HL-60 (cell line): ENCODE data around the gene ACTN1.

Experiments
- DNase-seq, 2 experiments: peaks; one replicate each; pipeline ENCODE4 v3.0.0-alpha.2; 2010 to 2020; ENCODE audit warnings: low read depth in 1 of 2, low spot score in 1 of 2
- H3K27ac ChIP-seq: fragments of 250-450 bp; sonication (Bioruptor Pico); replicated peaks from 2 replicates; pipeline ENCODE4 v1.5.1; 2020; ENCODE audit warnings: mild to moderate bottlenecking, moderate library complexity
- H3K27me3 ChIP-seq: fragments of 250-450 bp; sonication (Bioruptor Pico); 2 replicates; pipeline ENCODE4 v1.5.1; 2021; ENCODE audit warnings: mild to moderate bottlenecking, moderate library complexity; ENCODE audit not compliant: insufficient read depth, poor library complexity, severe bottlenecking
- H3K4me3 ChIP-seq: replicated peaks from 2 replicates; pipeline ENCODE4 v1.5.1; 2011; ENCODE audit warnings: mild to moderate bottlenecking, control low read depth, low read length; ENCODE audit not compliant: insufficient read depth
- GABPA ChIP-seq: IDR thresholded peaks from 2 replicates; pipeline ENCODE4 v1.6.1; 2012; ENCODE audit warnings: low read depth
- POLR2AphosphoS5 ChIP-seq: IDR thresholded peaks from 2 replicates; pipeline ENCODE4 v1.6.1; 2012; ENCODE audit warnings: low read depth
- SPI1 ChIP-seq: IDR thresholded peaks from 2 replicates; pipeline ENCODE4 v1.6.1; 2012; ENCODE audit warnings: low read depth, mild to moderate bottlenecking, borderline replicate concordance
- TF ChIP-seq, protein P1 (sequence below): IDR thresholded peaks from one replicate; pipeline ENCODE4 v1.5.1; 2011; ENCODE audit warnings: low read length, control low read depth, inconsistent platforms; ENCODE audit not compliant: insufficient read depth
- TF ChIP-seq, protein P2 (sequence below): IDR thresholded peaks from 2 replicates; pipeline ENCODE4 v1.6.1; 2012; ENCODE audit warnings: low read depth; ENCODE audit not compliant: insufficient replicate concordance

ACTN1 gene

GRCh38 chr14:68881396-68881795 is 97.7 kb downstream of the ACTN1 start:
- Histone ChIP-seq H3K4me3 (no peak overlapping the region), H3K27ac (no peak overlapping the region), H3K27me3 (no peaks in the 10 kb centered on the region)
- TF ChIP-seq GABPA (no peak), SPI1 (no peak), POLR2AphosphoS5 (no peak)
- TF ChIP-seq, protein P1, sequence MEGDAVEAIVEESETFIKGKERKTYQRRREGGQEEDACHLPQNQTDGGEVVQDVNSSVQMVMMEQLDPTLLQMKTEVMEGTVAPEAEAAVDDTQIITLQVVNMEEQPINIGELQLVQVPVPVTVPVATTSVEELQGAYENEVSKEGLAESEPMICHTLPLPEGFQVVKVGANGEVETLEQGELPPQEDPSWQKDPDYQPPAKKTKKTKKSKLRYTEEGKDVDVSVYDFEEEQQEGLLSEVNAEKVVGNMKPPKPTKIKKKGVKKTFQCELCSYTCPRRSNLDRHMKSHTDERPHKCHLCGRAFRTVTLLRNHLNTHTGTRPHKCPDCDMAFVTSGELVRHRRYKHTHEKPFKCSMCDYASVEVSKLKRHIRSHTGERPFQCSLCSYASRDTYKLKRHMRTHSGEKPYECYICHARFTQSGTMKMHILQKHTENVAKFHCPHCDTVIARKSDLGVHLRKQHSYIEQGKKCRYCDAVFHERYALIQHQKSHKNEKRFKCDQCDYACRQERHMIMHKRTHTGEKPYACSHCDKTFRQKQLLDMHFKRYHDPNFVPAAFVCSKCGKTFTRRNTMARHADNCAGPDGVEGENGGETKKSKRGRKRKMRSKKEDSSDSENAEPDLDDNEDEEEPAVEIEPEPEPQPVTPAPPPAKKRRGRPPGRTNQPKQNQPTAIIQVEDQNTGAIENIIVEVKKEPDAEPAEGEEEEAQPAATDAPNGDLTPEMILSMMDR, result no peak
- TF ChIP-seq, protein P2, sequence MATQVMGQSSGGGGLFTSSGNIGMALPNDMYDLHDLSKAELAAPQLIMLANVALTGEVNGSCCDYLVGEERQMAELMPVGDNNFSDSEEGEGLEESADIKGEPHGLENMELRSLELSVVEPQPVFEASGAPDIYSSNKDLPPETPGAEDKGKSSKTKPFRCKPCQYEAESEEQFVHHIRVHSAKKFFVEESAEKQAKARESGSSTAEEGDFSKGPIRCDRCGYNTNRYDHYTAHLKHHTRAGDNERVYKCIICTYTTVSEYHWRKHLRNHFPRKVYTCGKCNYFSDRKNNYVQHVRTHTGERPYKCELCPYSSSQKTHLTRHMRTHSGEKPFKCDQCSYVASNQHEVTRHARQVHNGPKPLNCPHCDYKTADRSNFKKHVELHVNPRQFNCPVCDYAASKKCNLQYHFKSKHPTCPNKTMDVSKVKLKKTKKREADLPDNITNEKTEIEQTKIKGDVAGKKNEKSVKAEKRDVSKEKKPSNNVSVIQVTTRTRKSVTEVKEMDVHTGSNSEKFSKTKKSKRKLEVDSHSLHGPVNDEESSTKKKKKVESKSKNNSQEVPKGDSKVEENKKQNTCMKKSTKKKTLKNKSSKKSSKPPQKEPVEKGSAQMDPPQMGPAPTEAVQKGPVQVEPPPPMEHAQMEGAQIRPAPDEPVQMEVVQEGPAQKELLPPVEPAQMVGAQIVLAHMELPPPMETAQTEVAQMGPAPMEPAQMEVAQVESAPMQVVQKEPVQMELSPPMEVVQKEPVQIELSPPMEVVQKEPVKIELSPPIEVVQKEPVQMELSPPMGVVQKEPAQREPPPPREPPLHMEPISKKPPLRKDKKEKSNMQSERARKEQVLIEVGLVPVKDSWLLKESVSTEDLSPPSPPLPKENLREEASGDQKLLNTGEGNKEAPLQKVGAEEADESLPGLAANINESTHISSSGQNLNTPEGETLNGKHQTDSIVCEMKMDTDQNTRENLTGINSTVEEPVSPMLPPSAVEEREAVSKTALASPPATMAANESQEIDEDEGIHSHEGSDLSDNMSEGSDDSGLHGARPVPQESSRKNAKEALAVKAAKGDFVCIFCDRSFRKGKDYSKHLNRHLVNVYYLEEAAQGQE, result no peak
- no peak for DNase-seq

DNA sequence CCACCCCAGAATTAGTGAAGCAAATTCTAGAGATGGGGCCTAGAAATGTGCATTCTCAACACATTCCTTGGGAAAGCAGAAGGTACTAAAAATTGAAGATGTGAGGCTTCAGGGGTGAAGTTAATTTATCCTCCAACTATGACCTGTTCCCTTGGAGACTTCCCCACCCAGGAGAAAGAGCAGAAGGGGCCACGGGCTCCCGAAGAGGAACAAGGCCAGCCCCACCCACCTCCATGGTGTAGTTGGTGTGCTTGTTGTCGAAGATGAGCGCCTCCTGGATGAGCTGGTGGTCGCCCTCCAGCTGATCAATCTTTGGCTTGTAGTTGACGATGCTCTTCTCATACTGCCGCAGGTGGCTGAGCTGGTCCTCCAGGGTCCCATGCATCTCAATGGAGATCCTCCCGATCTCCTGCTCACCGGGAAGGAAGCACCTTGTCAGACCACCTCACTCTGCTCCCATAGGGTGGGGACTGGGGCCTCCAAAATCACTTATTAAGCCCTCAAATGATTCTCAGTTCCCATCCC is 98.5 kb downstream of the ACTN1 start:
- Histone ChIP-seq H3K4me3 (no peak overlapping the region), H3K27ac (no peak overlapping the region), H3K27me3 (no peaks in the 10 kb centered on the region)
- TF ChIP-seq POLR2AphosphoS5, result no peak
- TF ChIP-seq, protein P1, result no peak
- TF ChIP-seq GABPA, result no peak
- TF ChIP-seq, protein P2, result no peak
- TF ChIP-seq SPI1, result no peak
- DNase-seq, result no peak

GRCh38 chr14:68879841-68880575 is 99.1 kb downstream of the ACTN1 start:
- Histone ChIP-seq H3K4me3 (no peak overlapping the region), H3K27ac (no peak overlapping the region)
- TF ChIP-seq, protein P1, result no peak
- no peak for TF ChIP-seq SPI1
- TF ChIP-seq GABPA, result no peak
- TF ChIP-seq, protein P2, result no peak
- TF ChIP-seq POLR2AphosphoS5, result no peak

More at GRCh38 chr14:68879841-68880575, 99.1 kb downstream of the ACTN1 start:
- H3K27me3 ChIP-seq, result no peaks in the 10 kb centered on the region
- no peak for DNase-seq
